CD4-positive, alpha-beta T cell (primary cell): ENCODE data around the gene ZNF714. TPM values are rescaled to one million over a fixed set of nuclear protein-coding genes. Genes with fewer than 3 reads are reported as not detected.

Experiments used
- ATAC-seq: fragments of 200-7000 bp; cut with Tn5 transposase; one replicate; pipeline ENCODE4 v1.10.0; 2022; ENCODE audit warnings: mild to moderate bottlenecking; ENCODE audit not compliant: poor library complexity
- CTCF ChIA-PET: fragments of 350-600 bp; sonication (Branson Sonifier 250); formaldehyde crosslinking; loops from one replicate; lab custom pipeline; 2021; ENCODE audit warnings: antibody characterized with exemption, inconsistent platforms; lab: Charles Lee
- POLR2A ChIA-PET: fragments of 350-600 bp; sonication (Branson Sonifier 250); formaldehyde crosslinking; loops from one replicate; lab custom pipeline; 2021; ENCODE audit warnings: antibody characterized with exemption, inconsistent platforms; lab: Charles Lee
- DNase-seq, 14 experiments: peaks; one replicate each; pipeline ENCODE4 v3.0.0-alpha.2; 2013 to 2020; ENCODE audit warnings: mixed read lengths in 2 of 14
- H3K27ac ChIP-seq, 2 donors: one replicate each; pipeline versions ENCODE4 v1.5.1 to v1.7.0; 2013; ENCODE audit warnings: low read length in 2 of 2, low read depth in 1 of 2, mild to moderate bottlenecking in 1 of 2
- H3K27me3 ChIP-seq, 2 experiments: 1 replicate in 1 of 2; 2 replicates in 1 of 2; pipeline versions ENCODE4 v1.6.1 to v1.7.0; 2013; ENCODE audit warnings: low read length in 2 of 2, control low read depth in 1 of 2, mild to moderate bottlenecking in 1 of 2, moderate library complexity in 1 of 2; ENCODE audit not compliant: insufficient read depth in 2 of 2, control insufficient read depth in 1 of 2
- H3K36me3 ChIP-seq: one replicate; pipeline ENCODE4 v1.6.1; 2013; ENCODE audit warnings: low read length, control low read depth; ENCODE audit not compliant: insufficient read depth
- H3K4me1 ChIP-seq: one replicate; pipeline ENCODE4 v1.6.1; 2013; ENCODE audit warnings: low read length, control low read depth; ENCODE audit not compliant: insufficient read depth
- H3K4me3 ChIP-seq: one replicate; pipeline ENCODE4 v1.5.1; 2013; ENCODE audit warnings: mild to moderate bottlenecking, low read length, moderate library complexity
- H3K9me3 ChIP-seq, 2 experiments: 1 replicate in 1 of 2; 2 replicates in 1 of 2; pipeline versions ENCODE4 v1.6.1 to v1.7.0; 2013; ENCODE audit warnings: low read length in 2 of 2, mild to moderate bottlenecking in 2 of 2, control low read depth in 1 of 2, moderate library complexity in 1 of 2; ENCODE audit not compliant: control insufficient read depth in 1 of 2, insufficient read depth in 1 of 2
- H3K27ac Mint-ChIP-seq: one replicate; pipeline ENCODE4 v1.8.0; 2020; ENCODE audit warnings: mixed read lengths
- H3K27me3 Mint-ChIP-seq: one replicate; pipeline ENCODE4 v1.8.0; 2021; ENCODE audit warnings: mixed read lengths
- H3K36me3 Mint-ChIP-seq: one replicate; pipeline ENCODE4 v1.8.0; 2021; ENCODE audit warnings: low read depth, mixed read lengths
- H3K4me1 Mint-ChIP-seq: one replicate; pipeline ENCODE4 v1.8.0; 2021; ENCODE audit warnings: low read depth, mixed read lengths
- H3K4me3 Mint-ChIP-seq: one replicate; pipeline ENCODE4 v1.8.0; 2020; ENCODE audit warnings: mild to moderate bottlenecking, mixed read lengths
- H3K9me3 Mint-ChIP-seq: one replicate; pipeline ENCODE4 v1.8.0; 2020; ENCODE audit warnings: mixed read lengths
- CTCF ChIP-seq: fragments of 200-600 bp; IDR thresholded peaks from one replicate; pipeline ENCODE4 v1.8.0; 2022; ENCODE audit warnings: antibody characterized with exemption, mild to moderate bottlenecking
- intact Hi-C, 2 experiments: fragments of 100-400 bp; cut with DNase I in 1 of 2; cut with micrococcal nuclease in 1 of 2; formaldehyde crosslinking; loops; one replicate each; pipeline versions ENCODE4 v1.15.1 to v1.9.0; 2023 to 2025; cut with DNase I, micrococcal nuclease
- total RNA-seq, 174 experiments: library from RNA in 2 of 174; stranded (reverse) in 2 of 174; gene quantifications; one replicate each; pipeline ENCODE4 v1.2.3 and lab custom pipeline; 2021 to 2026

ZNF714 gene
- total RNA-seq, 2 experiments from 2014 or later: 8.0 to 10.0 TPM

GRCh38 chr19:21094347-21095025 lies 12.5 kb downstream of the ZNF714 start:
- POLR2A ChIA-PET: no interaction called here
- ATAC-seq (no peak), DNase-seq (no peak)
- intact Hi-C loops: no loop called here
- H3K4me1 Mint-ChIP-seq: no peaks in the 10 kb centered on the region
- Histone ChIP-seq H3K36me3 (peaks cover 3% of the 10 kb centered on the region), H3K4me3 (no peak overlapping the region), H3K9me3 (no peaks in the 10 kb centered on the region), H3K27me3 (no peaks in the 10 kb centered on the region), H3K27ac (no peak overlapping the region), H3K4me1 (no peaks in the 10 kb centered on the region)
- no peak overlapping the region for H3K4me3 Mint-ChIP-seq
- H3K36me3 Mint-ChIP-seq: peaks cover 32% of the 10 kb centered on the region
- H3K9me3 Mint-ChIP-seq: no peaks in the 10 kb centered on the region
- CTCF ChIA-PET: no interaction called here
- TF ChIP-seq CTCF: no peak
- H3K27me3 Mint-ChIP-seq: no peaks in the 10 kb centered on the region
- H3K27ac Mint-ChIP-seq: no peak overlapping the region

GRCh38 chr19:21098291-21098690 lies 16.3 kb downstream of the ZNF714 start:
- no peaks in the 10 kb centered on the region for H3K9me3 Mint-ChIP-seq
- H3K36me3 ChIP-seq: peaks cover 3% of the 10 kb centered on the region
- DNase-seq (no peak), ATAC-seq (no peak)
- no peaks in the 10 kb centered on the region for H3K27me3 Mint-ChIP-seq
- TF ChIP-seq CTCF: no peak
- H3K27ac ChIP-seq: no peak overlapping the region
- no peak overlapping the region for H3K4me3 ChIP-seq
- H3K27ac Mint-ChIP-seq: no peak overlapping the region
- peaks cover 49% of the 10 kb centered on the region for H3K36me3 Mint-ChIP-seq
- CTCF ChIA-PET: no interaction called here
- intact Hi-C loops: no loop called here
- H3K4me1 Mint-ChIP-seq: no peaks in the 10 kb centered on the region
- no peaks in the 10 kb centered on the region for H3K4me1 ChIP-seq
- no peaks in the 10 kb centered on the region for H3K9me3 ChIP-seq
- H3K27me3 ChIP-seq: no peaks in the 10 kb centered on the region
- POLR2A ChIA-PET: no interaction called here
- H3K4me3 Mint-ChIP-seq: no peak overlapping the region

- no peak for DNase-seq
- Histone ChIP-seq H3K9me3 (peaks cover 0 to 6% of the 10 kb centered on the region in 2 experiments), H3K36me3 (peaks cover 3% of the 10 kb centered on the region), H3K27ac (no peak overlapping the region), H3K4me1 (no peaks in the 10 kb centered on the region), H3K4me3 (no peak overlapping the region), H3K27me3 (no peaks in the 10 kb centered on the region)
- no peak overlapping the region for H3K4me3 Mint-ChIP-seq
- no peaks in the 10 kb centered on the region for H3K9me3 Mint-ChIP-seq
- ATAC-seq: no peak
- intact Hi-C loops: no loop called here
- no peak overlapping the region for H3K27ac Mint-ChIP-seq
- ChIA-PET POLR2A (no interaction called here), CTCF (no interaction called here)
- no peaks in the 10 kb centered on the region for H3K27me3 Mint-ChIP-seq
- H3K36me3 Mint-ChIP-seq: peaks cover 63% of the 10 kb centered on the region
- no peak for TF ChIP-seq CTCF
- no peaks in the 10 kb centered on the region for H3K4me1 Mint-ChIP-seq
Measured at GRCh38 chr19:21101521-21102242, 19.7 kb downstream of the ZNF714 start.
